Vagina (tissue), 2 donors: ENCODE measurements around the gene PLPPR2.
"Not testable (repeated sequence)": the region's sequence is repeated elsewhere in the genome, so short reads cannot be mapped to it uniquely, and the experiment has no call there.

Experiments used
- POLR2A ChIP-seq, 2 donors: fragments of 450-650 bp; IDR thresholded peaks; one replicate each; pipeline ENCODE4 v1.6.1; 2017; ENCODE audit warnings: antibody characterized with exemption in 2 of 2, mild to moderate bottlenecking in 2 of 2, moderate library complexity in 2 of 2
- POLR2AphosphoS5 ChIP-seq, 2 donors: sonication (generic); formaldehyde crosslinking; IDR thresholded peaks; one replicate each; pipeline ENCODE4 v1.9.0; 2017; ENCODE audit warnings: antibody characterized with exemption in 2 of 2, mild to moderate bottlenecking in 2 of 2, low read depth in 1 of 2; ENCODE audit not compliant: insufficient read depth in 1 of 2
- TF ChIP-seq, protein P1 (sequence below), 3 experiments: fragments of 450-650 bp in 2 of 3; fragments of 200-600 bp in 1 of 3; sonication (generic) in 1 of 3; IDR thresholded peaks; one replicate each; pipeline ENCODE4 v1.5.1; 2017 to 2019; ENCODE audit warnings: antibody characterized with exemption in 3 of 3, mild to moderate bottlenecking in 2 of 3, moderate library complexity in 2 of 3

DNA sequence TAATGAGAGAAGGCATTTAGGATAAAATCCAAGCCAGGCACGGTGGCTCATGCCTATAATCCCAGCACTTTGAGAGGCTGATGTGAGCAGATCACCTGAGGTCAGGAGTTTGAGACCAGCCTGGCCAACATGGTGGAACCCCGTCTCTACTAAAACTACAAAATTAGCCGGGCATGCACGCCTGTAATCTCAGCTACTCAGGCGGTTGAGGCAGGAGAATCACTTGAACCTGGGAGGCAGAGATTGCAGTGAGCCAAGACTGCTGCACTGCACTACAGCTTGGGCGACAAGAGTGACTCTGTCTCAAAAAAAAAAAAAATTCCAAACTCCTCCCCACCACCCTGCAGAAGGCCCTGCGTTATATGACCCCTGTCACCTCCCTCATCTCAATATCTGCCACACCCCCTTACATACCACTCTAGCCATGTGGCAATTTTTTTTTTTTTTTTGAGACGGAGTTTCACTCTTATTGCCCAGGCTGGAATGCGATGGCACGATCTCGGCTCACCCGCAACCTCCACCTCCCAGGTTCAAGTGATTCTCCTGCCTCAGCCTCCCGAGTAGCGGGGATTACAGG, 24.1 kb downstream of the PLPPR2 start:
- TF ChIP-seq, protein P1, sequence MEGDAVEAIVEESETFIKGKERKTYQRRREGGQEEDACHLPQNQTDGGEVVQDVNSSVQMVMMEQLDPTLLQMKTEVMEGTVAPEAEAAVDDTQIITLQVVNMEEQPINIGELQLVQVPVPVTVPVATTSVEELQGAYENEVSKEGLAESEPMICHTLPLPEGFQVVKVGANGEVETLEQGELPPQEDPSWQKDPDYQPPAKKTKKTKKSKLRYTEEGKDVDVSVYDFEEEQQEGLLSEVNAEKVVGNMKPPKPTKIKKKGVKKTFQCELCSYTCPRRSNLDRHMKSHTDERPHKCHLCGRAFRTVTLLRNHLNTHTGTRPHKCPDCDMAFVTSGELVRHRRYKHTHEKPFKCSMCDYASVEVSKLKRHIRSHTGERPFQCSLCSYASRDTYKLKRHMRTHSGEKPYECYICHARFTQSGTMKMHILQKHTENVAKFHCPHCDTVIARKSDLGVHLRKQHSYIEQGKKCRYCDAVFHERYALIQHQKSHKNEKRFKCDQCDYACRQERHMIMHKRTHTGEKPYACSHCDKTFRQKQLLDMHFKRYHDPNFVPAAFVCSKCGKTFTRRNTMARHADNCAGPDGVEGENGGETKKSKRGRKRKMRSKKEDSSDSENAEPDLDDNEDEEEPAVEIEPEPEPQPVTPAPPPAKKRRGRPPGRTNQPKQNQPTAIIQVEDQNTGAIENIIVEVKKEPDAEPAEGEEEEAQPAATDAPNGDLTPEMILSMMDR (IDR thresholded peaks at IDR 0.05): not testable (repeated sequence)
- TF ChIP-seq POLR2A (IDR thresholded peaks at IDR 0.05); POLR2AphosphoS5 (IDR thresholded peaks at IDR 0.05; ENCODE audit: insufficient read depth in 1 of 2, low read depth in 1 of 2): not testable (repeated sequence)
